ENCODE data around the gene MACROD2.

MACROD2 gene

GRCh38 chr20:14193443-14193842 is 198.1 kb downstream of the MACROD2 start:
- no peak for ATAC-seq
- TF ChIP-seq BACH2 (CRISPR knock-in tag; IDR thresholded peaks at IDR 0.05; ENCODE audit: borderline replicate concordance) (no peak), ZNF565 (CRISPR knock-in tag; conservative IDR thresholded peaks at IDR 0.05; ENCODE audit: low read depth) (no peak), PPARA (CRISPR knock-in tag; IDR thresholded peaks at IDR 0.05; ENCODE audit: borderline replicate concordance) (no peak), TCF4 (CRISPR knock-in tag; IDR thresholded peaks at IDR 0.05; ENCODE audit: borderline replicate concordance) (no peak), ZNF8 (CRISPR knock-in tag; IDR thresholded peaks at IDR 0.05) (no peak), ZNF70 (CRISPR knock-in tag; IDR thresholded peaks at IDR 0.05) (no peak), OSR1 (CRISPR knock-in tag; IDR thresholded peaks at IDR 0.05) (no peak), CSRNP3 (CRISPR knock-in tag; IDR thresholded peaks at IDR 0.05) (no peak), ARNTL (CRISPR knock-in tag; IDR thresholded peaks at IDR 0.05; ENCODE audit: borderline replicate concordance, low read depth) (no peak), ZFP3 (CRISPR knock-in tag; IDR thresholded peaks at IDR 0.05) (no peak), RARB (CRISPR knock-in tag; IDR thresholded peaks at IDR 0.05) (no peak)

GRCh38 chr20:14193885-14194284 is 198.6 kb downstream of the MACROD2 start:
- no peak for TF ChIP-seq ISL1 (CRISPR knock-in tag; IDR thresholded peaks at IDR 0.05)
- TF ChIP-seq SNAI2 (CRISPR knock-in tag; IDR thresholded peaks at IDR 0.05) = no peak
- TF ChIP-seq RARB (CRISPR knock-in tag; IDR thresholded peaks at IDR 0.05) = no peak
- ATAC-seq = no peak

GRCh38 chr20:14197097-14197496 is 201.8 kb downstream of the MACROD2 start:
- TF ChIP-seq POU6F1 (CRISPR knock-in tag; IDR thresholded peaks at IDR 0.05; ENCODE audit: borderline replicate concordance, low read depth) (no peak), ISL1 (CRISPR knock-in tag; IDR thresholded peaks at IDR 0.05) (peak; percentile 88)
- ATAC-seq = peak; percentile 89

- ATAC-seq = no peak
- TF ChIP-seq GLIS3 (CRISPR knock-in tag; IDR thresholded peaks at IDR 0.05) = no peak
- no peak for TF ChIP-seq ISL1 (CRISPR knock-in tag; IDR thresholded peaks at IDR 0.05)
Observed at GRCh38 chr20:14198416-14198815, 203.1 kb downstream of the MACROD2 start.

- no peak for ATAC-seq
- TF ChIP-seq ZFP30 (CRISPR knock-in tag; IDR thresholded peaks at IDR 0.05) (no peak), PATZ1 (CRISPR knock-in tag; IDR thresholded peaks at IDR 0.05; ENCODE audit: borderline replicate concordance) (no peak), ZFP3 (CRISPR knock-in tag; IDR thresholded peaks at IDR 0.05) (no peak), ESRRG (CRISPR knock-in tag; IDR thresholded peaks at IDR 0.05) (no peak), BACH2 (CRISPR knock-in tag; IDR thresholded peaks at IDR 0.05; ENCODE audit: borderline replicate concordance) (no peak), ZNF8 (CRISPR knock-in tag; IDR thresholded peaks at IDR 0.05) (no peak), ARNTL (CRISPR knock-in tag; IDR thresholded peaks at IDR 0.05; ENCODE audit: borderline replicate concordance, low read depth) (no peak), PPARA (CRISPR knock-in tag; IDR thresholded peaks at IDR 0.05; ENCODE audit: borderline replicate concordance) (no peak), TOX (CRISPR knock-in tag; IDR thresholded peaks at IDR 0.05; ENCODE audit: borderline replicate concordance) (no peak)
Observed at GRCh38 chr20:14199111-14199510, 203.8 kb downstream of the MACROD2 start.

- no peak for ATAC-seq
- no peak for TF ChIP-seq ISL1 (CRISPR knock-in tag; IDR thresholded peaks at IDR 0.05)
- no peak for TF ChIP-seq ARNTL (CRISPR knock-in tag; IDR thresholded peaks at IDR 0.05; ENCODE audit: borderline replicate concordance, low read depth)
- no peak for TF ChIP-seq RARB (CRISPR knock-in tag; IDR thresholded peaks at IDR 0.05)
- TF ChIP-seq ZFP30 (CRISPR knock-in tag; IDR thresholded peaks at IDR 0.05) = no peak
- no peak for TF ChIP-seq TSHZ2 (CRISPR knock-in tag; IDR thresholded peaks at IDR 0.05)
- TF ChIP-seq PATZ1 (CRISPR knock-in tag; IDR thresholded peaks at IDR 0.05; ENCODE audit: borderline replicate concordance) = no peak
- no peak for TF ChIP-seq PPARA (CRISPR knock-in tag; IDR thresholded peaks at IDR 0.05; ENCODE audit: borderline replicate concordance)
Observed at GRCh38 chr20:14203657-14204056, 208.3 kb downstream of the MACROD2 start.
